Right cardiac atrium (tissue), 5 donors: ENCODE measurements around the gene THEMIS. TPM values are rescaled to one million over a fixed set of nuclear protein-coding genes. Genes with fewer than 3 reads are reported as not detected.

Source experiments
- ATAC-seq, 2 donors: fragments of 200-7000 bp; cut with Tn5 transposase; one replicate each; pipeline versions ENCODE4 v1.8.0 to v1.9.1; 2020; ENCODE audit warnings: moderate library complexity in 2 of 2, mild to moderate bottlenecking in 1 of 2
- DNase-seq, 3 donors: peaks; one replicate each; pipeline ENCODE4 v3.0.0-alpha.2; 2020
- H3K27ac ChIP-seq: one replicate; pipeline ENCODE4 v1.5.1; 2013; ENCODE audit warnings: mild to moderate bottlenecking, low read length, control low read depth, moderate library complexity
- H3K27me3 ChIP-seq: one replicate; pipeline ENCODE4 v1.6.1; 2013; ENCODE audit not compliant: control insufficient read depth, insufficient read depth
- H3K4me1 ChIP-seq: one replicate; pipeline ENCODE4 v1.6.1; 2013; ENCODE audit warnings: low read length; ENCODE audit not compliant: control insufficient read depth, insufficient read depth
- H3K4me3 ChIP-seq: one replicate; pipeline ENCODE4 v1.5.1; 2013; ENCODE audit warnings: low read length, control low read depth
- H3K9me3 ChIP-seq: one replicate; pipeline ENCODE4 v1.6.1; 2013; ENCODE audit warnings: low read length; ENCODE audit not compliant: control insufficient read depth
- WGBS: extraction: QIAGEN DNeasy Blood & Tissue Kit; methylation state at CpG from one replicate; pipeline ENCODE4 v1.1.7; 2013; 5-methylcytosine and 5-hydroxymethylcytosine counted together
- intact Hi-C, 4 donors: fragments of 100-400 bp; cut with DNase I; formaldehyde crosslinking; loops; one replicate each; pipeline versions ENCODE4 v1.11.0 to v1.14.0; 2022 to 2023
- polyA plus RNA-seq: library from polyadenylated mRNA; stranded (reverse); fragments of 200-250 nt; gene quantifications from one replicate; pipeline ENCODE4 v1.2.3, GENCODE V29; 2013
- total RNA-seq, 4 donors: library from RNA; stranded (reverse); fragmentation: NEBNext Ultra II Directional; extraction: Animal tissue kit (Norgen Biotek cat#: 25700); gene quantifications; one replicate each; pipeline ENCODE4 v1.2.1, GENCODE V29; 2021
- donor health status: healthy with polysubstance abuse.
- donor health status: DM: no; HTN: yes; CAD: no.
- donor health status: DM: no; HTN: no; CAD: no.
- donor health status: DM: no; HTN: yes; CAD: no; lungs with severe emphysema.
- donor health status: DM: yes; HTN: yes; CAD: no.

The THEMIS gene
- total and polyA plus RNA-seq, 5 donors = 0.19 to 0.60 (median 0.36) TPM; not detected in 1

GRCh38 chr6:127824061-127824460, 76.8 kb downstream of the THEMIS start:
- no peak for ATAC-seq
- no peaks in the 10 kb centered on the region for H3K9me3 ChIP-seq
- no peaks in the 10 kb centered on the region for H3K4me1 ChIP-seq
- no peak for DNase-seq
- H3K27me3 ChIP-seq = no peaks in the 10 kb centered on the region
- H3K4me3 ChIP-seq = no peak overlapping the region
- intact Hi-C loops = no loop called here
- H3K27ac ChIP-seq = no peak overlapping the region
- WGBS = 65% methylated on average over 3 of the region's 3 CpGs

GRCh38 chr6:127821431-127821830, 79.4 kb downstream of the THEMIS start:
- no peak overlapping the region for H3K4me3 ChIP-seq
- DNase-seq = no peak
- no peaks in the 10 kb centered on the region for H3K27me3 ChIP-seq
- H3K4me1 ChIP-seq = no peaks in the 10 kb centered on the region
- ATAC-seq = no peak
- intact Hi-C loops = no loop called here
- H3K27ac ChIP-seq = no peak overlapping the region
- H3K9me3 ChIP-seq = no peaks in the 10 kb centered on the region

GRCh38 chr6:127818149-127818548, 82.7 kb downstream of the THEMIS start:
- Histone ChIP-seq H3K4me3 (no peak overlapping the region), H3K4me1 (no peaks in the 10 kb centered on the region), H3K9me3 (no peaks in the 10 kb centered on the region), H3K27me3 (no peaks in the 10 kb centered on the region), H3K27ac (no peak overlapping the region)
- no peak for DNase-seq
- no peak for ATAC-seq
- intact Hi-C loops = no loop called here
- WGBS = 18% methylated on average over 2 of the region's 2 CpGs

GRCh38 chr6:127816643-127817042, 84.2 kb downstream of the THEMIS start:
- no peak overlapping the region for H3K27ac ChIP-seq
- no peak for ATAC-seq
- no peaks in the 10 kb centered on the region for H3K9me3 ChIP-seq
- H3K27me3 ChIP-seq = no peaks in the 10 kb centered on the region
- H3K4me3 ChIP-seq = no peak overlapping the region
- no peaks in the 10 kb centered on the region for H3K4me1 ChIP-seq
- intact Hi-C loops = no loop called here
- DNase-seq = no peak
- 66% methylated on average over 4 of the region's 4 CpGs for WGBS

GRCh38 chr6:127813699-127814027, 87.2 kb downstream of the THEMIS start:
- H3K9me3 ChIP-seq = no peaks in the 10 kb centered on the region
- H3K27me3 ChIP-seq = no peaks in the 10 kb centered on the region
- WGBS = 81% methylated on average over 5 of the region's 5 CpGs
- ATAC-seq (no peak), DNase-seq (no peak)
- no peak overlapping the region for H3K4me3 ChIP-seq
- H3K4me1 ChIP-seq = no peaks in the 10 kb centered on the region
- H3K27ac ChIP-seq = no peak overlapping the region
- intact Hi-C loops = no loop called here

- peak in 1 of 3 donors; percentile 30 for DNase-seq
- Histone ChIP-seq H3K9me3 (no peaks in the 10 kb centered on the region), H3K4me3 (no peak overlapping the region), H3K27me3 (no peaks in the 10 kb centered on the region), H3K27ac (no peak overlapping the region), H3K4me1 (no peaks in the 10 kb centered on the region)
- intact Hi-C loops = no loop called here
- 82% methylated on average over 16 of the region's 16 CpGs for WGBS
- no peak for ATAC-seq
These were observed 87.7 kb downstream of the THEMIS start for GRCh38 chr6:127812985-127813698.

GRCh38 chr6:127811900-127812570, 88.8 kb downstream of the THEMIS start:
- Histone ChIP-seq H3K4me1 (no peaks in the 10 kb centered on the region), H3K27ac (no peak overlapping the region), H3K4me3 (no peak overlapping the region), H3K27me3 (no peaks in the 10 kb centered on the region), H3K9me3 (no peaks in the 10 kb centered on the region)
- DNase-seq (no peak), ATAC-seq (no peak)
- 54% methylated on average over 4 of the region's 4 CpGs for WGBS
- intact Hi-C loops = no loop called here

- ATAC-seq = no peak
These were observed 92.9 kb downstream of the THEMIS start for GRCh38 chr6:127807806-127808517.

GRCh38 chr6:127796713-127797112, 104.1 kb downstream of the THEMIS start:
- intact Hi-C loops = no loop called here

More at GRCh38 chr6:127807806-127808517, 92.9 kb downstream of the THEMIS start:
- Histone ChIP-seq H3K27me3 (no peaks in the 10 kb centered on the region), H3K4me1 (no peaks in the 10 kb centered on the region), H3K9me3 (no peaks in the 10 kb centered on the region), H3K4me3 (no peak overlapping the region), H3K27ac (no peak overlapping the region)
- WGBS = 64% methylated on average over 4 of the region's 4 CpGs
- intact Hi-C loops = no loop called here
- no peak for DNase-seq

GRCh38 chr6:127794405-127794804, 106.5 kb downstream of the THEMIS start:
- WGBS = 30% methylated on average over 1 of the region's 1 CpG
- no peak for DNase-seq

More at GRCh38 chr6:127796713-127797112, 104.1 kb downstream of the THEMIS start:
- Histone ChIP-seq H3K4me3 (no peak overlapping the region), H3K4me1 (peaks cover 1% of the 10 kb centered on the region), H3K27me3 (no peaks in the 10 kb centered on the region), H3K27ac (no peak overlapping the region), H3K9me3 (no peaks in the 10 kb centered on the region)
- DNase-seq = no peak
- WGBS = 95% methylated on average over 1 of the region's 1 CpG
- ATAC-seq = no peak

GRCh38 chr6:127793396-127793795, 107.5 kb downstream of the THEMIS start:
- DNase-seq = no peak
- H3K4me1 ChIP-seq = peaks cover 1% of the 10 kb centered on the region
- WGBS = 84% methylated on average over 1 of the region's 1 CpG
- no peak overlapping the region for H3K4me3 ChIP-seq
- no peaks in the 10 kb centered on the region for H3K9me3 ChIP-seq
- no peak overlapping the region for H3K27ac ChIP-seq
- intact Hi-C loops = no loop called here
- ATAC-seq = no peak
- no peaks in the 10 kb centered on the region for H3K27me3 ChIP-seq

More at GRCh38 chr6:127794405-127794804, 106.5 kb downstream of the THEMIS start:
- Histone ChIP-seq H3K27me3 (no peaks in the 10 kb centered on the region), H3K4me1 (peaks cover 1% of the 10 kb centered on the region), H3K9me3 (no peaks in the 10 kb centered on the region), H3K4me3 (no peak overlapping the region), H3K27ac (no peak overlapping the region)
- intact Hi-C loops = no loop called here
- ATAC-seq = no peak
